SU-DHL-6 (cell line): ENCODE data around the gene UGT1A10.

Experiments
- EZH2phosphoT487 ChIP-seq: fragments of 200-600 bp; sonication (generic), shearing (Covaris generic); conservative IDR thresholded peaks from 2 replicates; pipeline ENCODE4 v1.6.1; 2018; ENCODE audit warnings: mild to moderate bottlenecking, antibody characterized with exemption, low read length, moderate library complexity, mixed read lengths
- TF ChIP-seq, protein P1 (sequence below): fragments of 200-600 bp; sonication (generic); IDR thresholded peaks from one replicate; pipeline ENCODE4 v1.5.1; 2017; ENCODE audit warnings: antibody characterized with exemption, mild to moderate bottlenecking, low read length, moderate library complexity; ENCODE audit not compliant: insufficient read depth, poor library complexity, severe bottlenecking

DNA sequence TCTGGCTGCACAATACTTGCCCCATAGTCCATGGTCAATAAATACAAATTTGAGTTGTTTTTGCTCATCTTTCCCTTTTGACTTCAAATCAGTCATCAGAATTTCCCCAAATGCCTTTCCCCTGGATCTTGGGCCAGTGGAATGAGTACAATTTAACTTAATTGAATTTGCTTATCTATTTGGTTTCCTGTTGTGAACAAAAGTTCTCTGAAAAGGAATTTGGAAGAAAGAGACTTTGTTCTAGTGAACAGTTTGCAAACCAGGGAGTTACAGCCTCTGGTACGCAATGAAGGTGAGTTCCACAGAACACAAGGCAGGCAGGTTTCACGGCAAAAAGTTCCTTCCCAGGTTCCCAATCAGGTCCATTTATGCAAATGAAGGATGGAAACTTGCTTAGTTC, 122.6 kb downstream of the UGT1A10 start:
- TF ChIP-seq, protein P1, sequence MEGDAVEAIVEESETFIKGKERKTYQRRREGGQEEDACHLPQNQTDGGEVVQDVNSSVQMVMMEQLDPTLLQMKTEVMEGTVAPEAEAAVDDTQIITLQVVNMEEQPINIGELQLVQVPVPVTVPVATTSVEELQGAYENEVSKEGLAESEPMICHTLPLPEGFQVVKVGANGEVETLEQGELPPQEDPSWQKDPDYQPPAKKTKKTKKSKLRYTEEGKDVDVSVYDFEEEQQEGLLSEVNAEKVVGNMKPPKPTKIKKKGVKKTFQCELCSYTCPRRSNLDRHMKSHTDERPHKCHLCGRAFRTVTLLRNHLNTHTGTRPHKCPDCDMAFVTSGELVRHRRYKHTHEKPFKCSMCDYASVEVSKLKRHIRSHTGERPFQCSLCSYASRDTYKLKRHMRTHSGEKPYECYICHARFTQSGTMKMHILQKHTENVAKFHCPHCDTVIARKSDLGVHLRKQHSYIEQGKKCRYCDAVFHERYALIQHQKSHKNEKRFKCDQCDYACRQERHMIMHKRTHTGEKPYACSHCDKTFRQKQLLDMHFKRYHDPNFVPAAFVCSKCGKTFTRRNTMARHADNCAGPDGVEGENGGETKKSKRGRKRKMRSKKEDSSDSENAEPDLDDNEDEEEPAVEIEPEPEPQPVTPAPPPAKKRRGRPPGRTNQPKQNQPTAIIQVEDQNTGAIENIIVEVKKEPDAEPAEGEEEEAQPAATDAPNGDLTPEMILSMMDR: no peak
- TF ChIP-seq EZH2phosphoT487: no peak
